Esophagus squamous epithelium (tissue), 5 donors: Measurements from ENCODE around the gene PI4KB. TPM values are rescaled to one million over a fixed set of nuclear protein-coding genes. Genes with fewer than 3 reads are reported as not detected.

Experiments
- DNase-seq: peaks from one replicate; lab custom pipeline; 2025; lab: John Stamatoyannopoulos, UW
- H3K27ac ChIP-seq, 4 donors: fragments of 200-600 bp; sonication (generic); one replicate each; pipeline ENCODE4 v1.5.1; 2016 to 2019; ENCODE audit warnings: mild to moderate bottlenecking in 1 of 4
- H3K27me3 ChIP-seq, 4 donors: fragments of 200-600 bp; sonication (generic); 1 replicate in 3 of 4; 2 replicates in 1 of 4; pipeline versions ENCODE4 v1.5.1 to v1.6.0; 2017 to 2021; ENCODE audit warnings: antibody characterized with exemption in 1 of 4
- H3K36me3 ChIP-seq, 3 donors: fragments of 200-600 bp; sonication (generic); one replicate each; pipeline ENCODE4 v1.5.1; 2016 to 2019
- H3K4me1 ChIP-seq, 3 donors: fragments of 200-600 bp; sonication (generic); one replicate each; pipeline ENCODE4 v1.5.1; 2017 to 2019
- H3K4me3 ChIP-seq, 4 donors: fragments of 200-600 bp; sonication (generic); 1 replicate in 3 of 4; 2 replicates in 1 of 4; pipeline ENCODE4 v1.5.1; 2016 to 2019; ENCODE audit warnings: mild to moderate bottlenecking in 2 of 4, moderate library complexity in 1 of 4
- H3K9me3 ChIP-seq, 3 donors: fragments of 200-600 bp; sonication (generic); one replicate each; pipeline ENCODE4 v1.5.1; 2016 to 2019
- CTCF ChIP-seq, 6 experiments: fragments of 450-650 bp in 4 of 6; fragments of 200-600 bp in 2 of 6; sonication (generic) in 2 of 6; IDR thresholded peaks; one replicate each; pipeline ENCODE4 v1.5.1; 2016 to 2019; ENCODE audit warnings: antibody characterized with exemption in 6 of 6, mild to moderate bottlenecking in 4 of 6, moderate library complexity in 4 of 6
- POLR2A ChIP-seq, 4 donors: fragments of 450-650 bp; IDR thresholded peaks; one replicate each; pipeline ENCODE4 v1.6.1; 2017; ENCODE audit warnings: antibody characterized with exemption in 4 of 4, mild to moderate bottlenecking in 4 of 4, moderate library complexity in 3 of 4
- WGBS, 2 donors: methylation state at CpG; one replicate each; pipeline ENCODE4 v1.1.5; 2018; 5-methylcytosine and 5-hydroxymethylcytosine counted together
- intact Hi-C: fragments of 100-400 bp; cut with DNase I; formaldehyde crosslinking; loops from one replicate; pipeline ENCODE4 v1.15.0; 2022
- total RNA-seq, 4 donors: library from RNA; depleted of rRNA; stranded (reverse); fragments of >200 nt; gene quantifications; one replicate each; pipeline ENCODE4 v1.1.0, GENCODE V29; 2016
- donor health status: DM: yes; HTN: yes; CAD: no.

Gene PI4KB
- total RNA-seq, 4 donors from 2014 or later, result 34.0 to 63.4 (median 56.0) TPM

- intact Hi-C loops, result no loop called here
- no peak for DNase-seq
- Histone ChIP-seq H3K36me3 (peaks cover 42 to 100% (median 83%) of the 10 kb centered on the region in 3 donors), H3K4me3 (no peak overlapping the region), H3K9me3 (no peaks in the 10 kb centered on the region), H3K27ac (no peak overlapping the region), H3K27me3 (no peaks in the 10 kb centered on the region), H3K4me1 (peaks cover 0 to 13% (median 0%) of the 10 kb centered on the region in 3 donors)
- TF ChIP-seq CTCF (IDR thresholded peaks at IDR 0.05) (no peak), POLR2A (IDR thresholded peaks at IDR 0.05) (no peak)
- WGBS, 2 donors, result 72 to 78% methylated on average over 1 to 6 of the region's 19 CpGs
Observed at GRCh38 chr1:151290709-151291303, 36.4 kb downstream of the PI4KB start.

GRCh38 chr1:151289991-151290708 is 37.1 kb downstream of the PI4KB start:
- WGBS, 2 donors, result 80% methylated on average over 4 to 8 of the region's 21 CpGs
- Histone ChIP-seq H3K27ac (no peak overlapping the region), H3K4me3 (no peak overlapping the region), H3K27me3 (no peaks in the 10 kb centered on the region), H3K9me3 (no peaks in the 10 kb centered on the region), H3K4me1 (peaks cover 0 to 13% (median 0%) of the 10 kb centered on the region in 3 donors), H3K36me3 (peaks cover 38 to 100% (median 76%) of the 10 kb centered on the region in 3 donors)
- intact Hi-C loops, result no loop called here
- no peak for DNase-seq
- no peak for TF ChIP-seq POLR2A (IDR thresholded peaks at IDR 0.05)
- no peak for TF ChIP-seq CTCF (IDR thresholded peaks at IDR 0.05)

- DNase-seq, result no peak
- no peaks in the 10 kb centered on the region for H3K9me3 ChIP-seq
- WGBS, 2 donors, result 42 to 81% methylated on average over 3 to 14 of the region's 18 CpGs
Observed at GRCh38 chr1:151289080-151289935, 37.9 kb downstream of the PI4KB start.

GRCh38 chr1:151288502-151288901 is 38.7 kb downstream of the PI4KB start:
- Histone ChIP-seq H3K4me1 (peaks cover 7 to 24% (median 10%) of the 10 kb centered on the region in 3 donors), H3K36me3 (peaks cover 35 to 88% (median 60%) of the 10 kb centered on the region in 3 donors), H3K27ac (no peak overlapping the region), H3K9me3 (no peaks in the 10 kb centered on the region), H3K4me3 (no peak overlapping the region), H3K27me3 (no peaks in the 10 kb centered on the region)
- TF ChIP-seq CTCF (IDR thresholded peaks at IDR 0.05) (no peak), POLR2A (IDR thresholded peaks at IDR 0.05) (no peak)
- 79 to 86% methylated on average over 11 to 13 of the region's 14 CpGs for WGBS, 2 donors
- intact Hi-C loops, result no loop called here
- no peak for DNase-seq

More at GRCh38 chr1:151289080-151289935, 37.9 kb downstream of the PI4KB start:
- TF ChIP-seq CTCF (IDR thresholded peaks at IDR 0.05) (no peak), POLR2A (IDR thresholded peaks at IDR 0.05) (no peak)
- Histone ChIP-seq H3K4me3 (no peak overlapping the region), H3K4me1 (peaks cover 0 to 16% (median 2%) of the 10 kb centered on the region in 3 donors), H3K27ac (no peak overlapping the region), H3K36me3 (peaks cover 35 to 96% (median 68%) of the 10 kb centered on the region in 3 donors), H3K27me3 (no peaks in the 10 kb centered on the region)
- intact Hi-C loops, result no loop called here
